GM10847 (cell line): ENCODE results near the gene PCTP.

Experiments
- POLR2A ChIP-seq: IDR thresholded peaks from 2 replicates; pipeline ENCODE4 v1.6.1; 2011; ENCODE audit not compliant: insufficient read length; ENCODE audit errors: extremely low read depth

The PCTP gene

GRCh38 chr17:55722016-55722736, 28.7 kb upstream of the PCTP start:
- no peak for TF ChIP-seq POLR2A

DNA sequence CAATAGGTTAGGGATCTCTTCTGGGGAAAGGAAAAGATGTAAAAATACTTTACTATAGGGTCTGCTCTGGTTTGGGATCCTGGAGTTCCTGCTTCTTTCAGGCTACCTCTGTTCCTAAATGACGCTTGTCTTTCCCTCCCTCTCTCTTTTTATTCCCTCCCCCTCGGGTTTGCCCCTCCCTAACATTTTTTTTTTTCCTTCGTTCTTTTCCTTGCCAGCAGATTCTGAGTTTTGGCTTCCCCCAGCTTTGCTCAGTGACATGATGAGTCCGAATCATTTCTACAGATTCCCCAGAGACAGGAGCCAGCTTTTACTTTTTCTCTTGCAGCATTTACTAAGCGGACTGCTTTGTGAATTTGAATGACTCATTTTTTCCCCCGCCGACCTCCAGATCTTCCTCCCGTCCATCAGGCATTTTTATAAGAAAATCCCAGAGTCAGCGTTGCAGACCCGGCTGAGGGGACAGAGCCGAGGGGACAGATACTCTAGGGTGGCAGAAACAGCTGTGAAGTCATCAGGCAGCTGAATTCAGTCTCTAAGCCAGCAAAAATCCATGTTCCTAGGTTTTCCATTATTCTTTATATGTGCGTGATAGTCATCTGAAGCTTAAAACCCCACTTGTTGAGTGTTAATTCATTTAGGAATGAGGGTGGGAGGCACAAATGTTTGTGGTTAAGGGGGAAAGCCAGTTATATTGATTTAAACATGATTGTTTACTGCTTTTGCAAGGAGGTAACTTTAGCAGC, 27.9 kb upstream of the PCTP start, which contains the start of gene TMEM100:
Gene TMEM100 (minus strand): TSS at position 123 of the 746 bp plus-strand sequence. CDS start 1,794 bp downstream, outside the sequence.
- no peak for TF ChIP-seq POLR2A

- TF ChIP-seq POLR2A: no peak
Observed at GRCh38 chr17:55723488-55723848, 27.4 kb upstream of the PCTP start.

DNA sequence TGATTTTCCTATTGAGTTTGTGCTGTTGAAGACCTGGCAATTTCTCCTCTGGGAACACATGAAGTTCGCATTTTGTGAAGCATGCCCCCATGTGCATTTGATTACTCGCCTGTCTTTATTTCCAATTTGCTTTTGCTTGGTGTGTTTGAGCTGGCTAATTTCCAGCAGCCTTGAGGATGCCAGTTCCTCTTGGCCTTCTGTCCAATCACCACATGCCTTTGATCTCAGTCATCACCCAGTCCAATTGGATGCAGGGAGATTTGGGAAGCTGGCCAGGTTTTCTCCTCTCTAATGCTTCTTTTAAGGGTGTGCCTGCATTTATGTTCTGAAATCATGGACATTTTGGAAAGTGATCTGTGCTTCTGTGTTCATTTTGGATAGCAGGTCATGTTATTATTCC, 24.4 kb upstream of the PCTP start:
- TF ChIP-seq POLR2A: no peak

DNA sequence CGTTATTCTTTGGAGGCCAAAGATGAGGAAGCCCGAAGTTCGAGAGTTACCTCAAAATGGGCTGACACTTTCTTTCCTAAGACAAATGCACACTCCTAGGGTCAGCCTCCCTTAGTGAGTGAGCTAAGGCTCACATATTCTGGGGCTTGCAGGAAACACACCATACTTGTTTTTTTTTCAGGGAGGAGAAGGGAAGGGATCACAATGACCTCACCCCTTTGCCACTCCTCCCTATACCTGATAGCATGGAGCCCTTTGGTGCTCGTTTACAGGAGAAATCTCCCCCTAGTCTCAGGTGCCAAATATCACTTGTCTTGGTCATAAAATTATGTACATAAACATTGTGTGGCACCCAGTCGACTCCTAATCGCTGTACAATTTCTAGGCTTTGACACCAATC, 23.6 kb upstream of the PCTP start:
- TF ChIP-seq POLR2A: no peak

GRCh38 chr17:55727920-55728319, 22.9 kb upstream of the PCTP start:
- no peak for TF ChIP-seq POLR2A

DNA sequence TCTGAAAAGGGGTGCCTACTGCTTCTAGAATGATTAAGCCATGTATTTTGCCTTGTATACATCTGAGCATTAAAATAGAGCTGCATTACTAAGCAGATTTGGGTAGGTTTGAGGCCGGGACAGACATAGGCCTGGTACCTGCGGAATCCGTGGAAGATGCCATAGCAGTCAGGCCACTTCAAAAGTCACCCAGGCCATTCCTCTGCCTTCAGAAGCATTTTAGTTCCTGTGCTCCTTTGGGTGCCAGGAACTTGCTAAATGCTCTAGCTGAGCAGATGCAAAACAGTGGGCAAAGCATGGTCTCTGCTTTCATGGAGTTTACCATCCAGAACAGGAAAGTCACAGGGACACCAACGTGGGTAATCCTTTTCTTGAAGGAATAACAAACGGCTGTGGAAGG, 22.5 kb upstream of the PCTP start:
- no peak for TF ChIP-seq POLR2A

- no peak for TF ChIP-seq POLR2A
Observed at GRCh38 chr17:55728833-55729232, 22.0 kb upstream of the PCTP start.

GRCh38 chr17:55729484-55729883, 21.4 kb upstream of the PCTP start:
- TF ChIP-seq POLR2A: no peak

- TF ChIP-seq POLR2A: no peak
Observed at GRCh38 chr17:55730380-55730779, 20.5 kb upstream of the PCTP start.

DNA sequence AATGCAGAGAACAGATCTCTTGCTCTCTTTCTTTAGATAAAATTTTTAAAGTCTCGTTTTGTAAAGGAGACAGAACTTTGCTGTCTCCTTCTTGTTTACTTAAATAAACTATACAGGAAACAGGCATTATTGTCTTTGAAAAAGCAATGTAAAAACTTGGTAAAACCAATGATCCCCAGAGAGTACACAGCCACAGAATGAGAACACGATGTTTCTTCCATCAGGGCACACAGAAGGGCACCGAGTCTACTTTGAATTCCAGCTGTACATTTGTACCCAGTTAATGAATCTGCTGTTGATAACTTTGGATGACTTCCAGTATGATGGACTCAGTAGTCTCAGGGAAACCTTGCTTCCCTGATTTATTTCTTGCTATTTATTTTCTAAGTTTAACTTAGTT, 20.0 kb upstream of the PCTP start:
- no peak for TF ChIP-seq POLR2A

DNA sequence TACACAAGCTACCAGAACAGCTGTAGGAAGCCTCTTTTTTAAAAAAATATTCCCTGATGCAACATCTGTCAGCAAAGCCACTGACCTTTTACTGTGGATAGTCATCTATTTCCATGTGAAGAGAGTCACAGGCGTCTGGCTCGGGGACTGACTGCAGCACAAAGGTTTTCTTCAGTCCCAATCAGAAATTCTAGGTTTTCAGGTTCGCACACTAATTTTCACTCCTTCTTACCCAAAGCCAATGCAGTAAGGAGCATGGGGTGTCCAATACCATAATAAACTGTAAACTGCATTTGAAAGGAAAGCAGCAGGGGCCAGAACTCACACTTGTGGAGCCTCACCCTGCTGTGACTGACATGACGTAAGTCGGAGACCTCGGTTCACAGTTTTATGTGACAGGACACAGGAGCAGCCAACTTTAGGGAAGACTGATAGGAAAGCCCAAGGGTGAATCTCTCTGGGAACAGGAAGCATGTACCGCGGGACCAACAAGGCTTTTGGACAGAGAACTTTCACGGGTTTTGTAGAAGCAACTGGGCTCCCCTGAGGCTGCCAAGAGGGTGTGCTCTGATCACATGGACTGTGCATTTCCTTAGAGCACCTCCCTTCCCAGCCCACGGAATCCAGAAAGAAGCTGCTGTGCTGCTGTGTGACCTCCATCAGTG, 19.1 kb upstream of the PCTP start:
- no peak for TF ChIP-seq POLR2A

DNA sequence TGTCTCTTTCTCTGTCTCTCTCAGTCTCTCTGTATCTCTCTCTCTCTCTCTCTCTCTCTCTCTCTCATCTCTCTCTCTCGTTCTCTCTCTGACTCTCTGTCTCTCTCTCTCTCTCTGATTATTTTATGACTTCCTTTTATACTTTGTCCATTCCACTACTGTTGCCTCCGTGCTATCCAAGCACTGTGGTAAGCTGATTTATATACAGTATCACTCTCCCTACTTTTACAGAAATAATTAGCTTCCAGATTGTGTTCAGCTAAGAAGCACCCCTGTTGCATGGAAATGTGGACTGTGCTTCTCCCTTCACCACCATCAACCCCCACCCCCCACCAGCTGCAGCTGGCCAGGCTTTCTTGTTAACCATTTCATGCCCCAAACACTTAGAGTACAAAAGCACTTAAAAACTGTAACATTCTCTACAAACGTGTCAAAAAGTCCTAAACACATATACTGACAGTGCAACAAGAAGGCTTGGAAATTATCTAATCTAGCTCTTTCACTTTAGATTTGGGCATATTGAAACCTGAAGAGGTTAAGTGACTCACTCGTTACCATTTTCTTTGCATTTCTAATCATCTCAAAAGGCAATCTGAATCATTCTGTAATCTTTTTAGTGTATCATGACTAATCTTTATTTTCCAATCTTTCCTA, 16.6 kb upstream of the PCTP start:
- no peak for TF ChIP-seq POLR2A

GRCh38 chr17:55735731-55736405, 15.0 kb upstream of the PCTP start:
- TF ChIP-seq POLR2A: no peak

GRCh38 chr17:55737976-55738501, 12.8 kb upstream of the PCTP start:
- TF ChIP-seq POLR2A: no peak
